Measurements from ENCODE around the gene MTFR1L.

GRCh38 chr1:25813734-25814471 is 5.9 kb upstream of the MTFR1L start:
- TF ChIP-seq EZH2 (IDR thresholded peaks at IDR 0.05; ENCODE audit: borderline replicate concordance, low read length) (no peak), CTCF (conservative IDR thresholded peaks at IDR 0.05 in 1 of 2, IDR thresholded peaks at IDR 0.05 in 1 of 2; ENCODE audit: extremely low read depth in 1 of 2, insufficient read depth in 1 of 2, low read depth in 1 of 2, low read length in 2 of 2) (no peak)

All from mammary epithelial cell (primary cell).